ENCODE measurements around the gene ENTREP1.

ENTREP1 gene

GRCh38 chr9:69420611-69421270, 95.7 kb downstream of the ENTREP1 start:
- ATAC-seq, result no peak

GRCh38 chr9:69421908-69422801, 97.1 kb downstream of the ENTREP1 start:
- peak; percentile 89 for ATAC-seq
- no peak for TF ChIP-seq CSRNP3 (CRISPR knock-in tag; IDR thresholded peaks at IDR 0.05)
- no peak for TF ChIP-seq ZNF565 (CRISPR knock-in tag; conservative IDR thresholded peaks at IDR 0.05; ENCODE audit: low read depth)
- no peak for TF ChIP-seq RARB (CRISPR knock-in tag; IDR thresholded peaks at IDR 0.05)
- TF ChIP-seq ZFP3 (CRISPR knock-in tag; IDR thresholded peaks at IDR 0.05), result peak; percentile 76; the same call in 1 of the 2 replicates

More at GRCh38 chr9:69420611-69421270, 95.7 kb downstream of the ENTREP1 start:
- no peak for TF ChIP-seq OSR1 (CRISPR knock-in tag; IDR thresholded peaks at IDR 0.05)

GRCh38 chr9:69425136-69425801, 100.3 kb downstream of the ENTREP1 start:
- no peak for ATAC-seq
- TF ChIP-seq CSRNP3 (CRISPR knock-in tag; IDR thresholded peaks at IDR 0.05), result no peak

GRCh38 chr9:69427286-69427685, 102.3 kb downstream of the ENTREP1 start:
- ATAC-seq, result no peak
- TF ChIP-seq CREB5 (CRISPR knock-in tag; IDR thresholded peaks at IDR 0.05; ENCODE audit: low read depth), result no peak
- no peak for TF ChIP-seq POU6F1 (CRISPR knock-in tag; IDR thresholded peaks at IDR 0.05; ENCODE audit: borderline replicate concordance, low read depth)
- TF ChIP-seq ESRRG (CRISPR knock-in tag; IDR thresholded peaks at IDR 0.05), result no peak
- TF ChIP-seq PPARA (CRISPR knock-in tag; IDR thresholded peaks at IDR 0.05; ENCODE audit: borderline replicate concordance), result no peak
- TF ChIP-seq ZFP30 (CRISPR knock-in tag; IDR thresholded peaks at IDR 0.05), result no peak
- no peak for TF ChIP-seq TSHZ2 (CRISPR knock-in tag; IDR thresholded peaks at IDR 0.05)
- no peak for TF ChIP-seq BACH2 (CRISPR knock-in tag; IDR thresholded peaks at IDR 0.05; ENCODE audit: borderline replicate concordance)
- TF ChIP-seq ISL1 (CRISPR knock-in tag; IDR thresholded peaks at IDR 0.05), result no peak
- no peak for TF ChIP-seq ZC3H10 (CRISPR knock-in tag; IDR thresholded peaks at IDR 0.05)
